Activated gamma-delta T cell (primary cell): ENCODE data around the gene DENND1B.

Source experiments
- DNase-seq: peaks from one replicate; lab custom pipeline; 2025; lab: John Stamatoyannopoulos, UW

The DENND1B gene

GRCh38 chr1:197685785-197686184, 89.5 kb downstream of the DENND1B start:
- DNase-seq: no peak

DNA sequence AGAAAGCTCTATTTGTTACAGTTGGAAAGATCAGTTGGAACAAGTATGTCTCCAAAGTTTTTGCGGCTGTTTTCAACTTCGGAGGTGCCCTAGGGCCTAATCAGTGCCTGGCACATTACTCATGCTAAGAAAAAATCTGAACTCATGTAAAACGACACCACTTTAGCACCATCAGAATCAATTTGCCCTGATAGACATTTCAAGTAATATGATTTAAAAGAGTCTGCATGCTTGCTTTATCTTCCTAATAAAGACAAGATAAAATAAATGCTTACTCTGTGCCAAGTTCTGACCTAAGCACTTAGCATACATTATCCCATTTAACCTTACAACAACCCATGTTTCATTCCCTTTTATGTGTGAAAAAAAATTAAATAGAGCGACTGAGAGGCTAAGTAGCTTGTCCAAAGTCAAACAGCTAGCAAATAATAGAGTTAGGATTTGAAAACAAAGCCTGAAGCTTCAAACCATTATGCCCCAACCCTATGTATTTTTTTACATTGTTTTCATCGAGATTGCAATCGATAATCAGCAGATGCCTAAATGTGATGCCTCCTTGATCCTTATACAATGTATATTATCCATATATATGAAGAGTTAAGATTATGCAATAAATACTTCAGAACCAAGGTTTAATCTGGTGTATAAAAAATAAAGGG, 91.3 kb downstream of the DENND1B start:
- no peak for DNase-seq

DNA sequence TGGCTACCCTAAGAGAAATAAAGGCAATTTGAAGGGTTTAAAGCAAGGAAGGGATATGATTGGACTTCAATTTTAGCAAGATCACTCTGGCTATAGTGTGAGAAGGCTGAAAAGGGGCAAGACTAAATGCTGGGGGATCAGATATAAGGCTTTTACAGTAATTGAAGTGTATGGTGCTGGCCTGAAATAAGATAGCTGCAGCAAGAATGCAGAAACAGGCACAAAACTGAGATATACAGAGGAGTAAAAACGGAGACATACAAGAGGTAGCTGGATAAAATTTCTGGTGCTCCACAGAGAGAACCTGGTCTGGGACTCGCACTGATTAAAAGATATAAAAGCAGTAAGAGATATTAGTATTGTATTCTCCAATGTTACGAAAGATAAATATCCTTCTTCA, 92.0 kb downstream of the DENND1B start:
- no peak for DNase-seq

DNA sequence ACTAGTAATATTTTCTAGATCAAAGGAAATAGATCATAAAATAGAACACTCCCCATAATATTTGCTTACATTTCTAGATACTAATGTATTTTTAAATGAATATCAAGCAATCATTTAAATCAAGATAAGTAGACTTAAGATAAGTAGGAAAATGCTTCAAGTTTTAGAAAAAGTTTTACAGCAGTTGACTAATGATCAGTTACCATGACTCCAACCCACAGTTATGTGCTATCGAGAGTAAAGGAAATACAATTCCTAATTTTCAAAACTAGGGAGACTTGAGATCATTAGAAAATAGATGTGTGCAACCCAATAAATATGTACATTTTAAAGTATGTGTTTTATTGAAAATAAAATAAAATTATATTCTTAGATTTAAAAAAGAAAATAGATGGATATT, 95.0 kb downstream of the DENND1B start:
- DNase-seq: no peak

- no peak for DNase-seq
These were observed 97.5 kb downstream of the DENND1B start for GRCh38 chr1:197677752-197678295.

- no peak for DNase-seq
These were observed 98.0 kb downstream of the DENND1B start for GRCh38 chr1:197677313-197677712.

- DNase-seq: no peak
These were observed 99.6 kb downstream of the DENND1B start for GRCh38 chr1:197675583-197676208.

DNA sequence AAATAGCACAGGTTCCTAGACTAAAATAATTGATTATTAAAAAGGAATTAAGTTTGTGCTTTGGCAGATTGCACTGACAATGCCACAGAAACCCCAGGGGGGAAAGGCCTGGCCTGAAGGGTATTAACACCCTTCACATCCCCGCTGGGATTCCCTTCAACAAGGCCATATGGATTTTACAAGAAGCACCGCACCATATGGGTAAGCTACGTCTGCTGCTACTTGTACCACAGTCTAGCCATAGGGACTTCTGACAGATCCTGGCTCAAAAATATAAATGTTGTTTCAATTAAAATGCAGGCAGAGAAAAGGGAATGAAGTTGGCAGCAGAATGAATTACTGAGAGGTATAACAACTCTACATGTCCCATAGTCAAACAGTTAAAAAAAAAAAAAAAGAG, 101.0 kb downstream of the DENND1B start:
- DNase-seq: no peak

DNA sequence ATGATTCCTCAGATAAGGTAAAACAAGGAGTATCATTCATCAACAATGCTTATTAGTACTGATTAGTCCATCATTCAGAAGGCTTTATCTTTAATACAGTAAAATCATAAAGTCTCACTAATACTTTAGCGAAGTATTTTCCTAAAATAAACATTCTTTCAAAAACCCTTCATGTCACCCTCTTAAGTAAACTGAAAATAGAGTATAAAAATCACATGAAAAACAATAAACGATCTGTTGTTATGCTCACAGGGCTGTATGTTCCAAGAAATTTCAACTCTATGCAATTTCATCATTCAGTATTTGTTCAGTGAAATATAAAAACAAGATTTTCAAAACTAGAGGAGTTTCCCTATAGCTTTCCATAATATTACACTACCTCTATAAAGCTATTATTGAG, 102.0 kb downstream of the DENND1B start:
- no peak for DNase-seq

DNA sequence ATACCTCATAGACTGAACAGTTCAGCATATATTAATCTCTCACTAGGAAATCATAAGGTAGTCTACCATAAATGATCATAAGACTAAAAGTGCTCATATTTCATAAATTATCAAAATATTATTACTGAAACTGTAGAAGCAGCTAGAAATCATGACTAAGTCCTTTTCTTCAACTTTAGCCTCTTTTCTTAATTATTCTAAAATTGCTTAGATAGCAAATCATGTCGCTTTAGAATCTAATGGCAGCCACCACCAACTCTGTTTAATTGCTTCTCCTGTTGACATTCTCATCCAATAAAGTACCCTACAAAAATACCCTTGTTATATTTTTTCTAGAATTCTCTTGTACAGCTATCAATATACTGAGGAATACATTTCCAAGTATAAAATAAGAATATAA, 102.9 kb downstream of the DENND1B start:
- no peak for DNase-seq

DNA sequence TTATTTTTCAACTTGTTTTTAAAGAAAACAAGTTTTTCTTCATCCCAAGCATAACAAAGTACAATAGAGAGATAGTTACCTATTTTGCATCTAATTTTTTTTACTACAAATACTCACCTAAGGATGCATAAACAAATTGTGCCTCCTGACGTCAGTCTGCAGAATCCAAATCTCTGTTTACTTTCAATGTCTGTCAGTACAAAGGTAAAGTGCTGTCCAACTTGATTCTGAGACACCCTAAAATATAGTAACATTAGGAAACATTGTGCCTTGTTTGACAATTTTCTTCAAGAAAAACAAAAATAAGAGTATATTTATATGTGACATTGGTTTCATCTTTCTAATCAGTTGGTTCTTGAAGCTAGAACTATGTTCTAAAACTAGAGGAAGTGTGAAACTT, 103.4 kb downstream of the DENND1B start:
- DNase-seq: no peak

DNA sequence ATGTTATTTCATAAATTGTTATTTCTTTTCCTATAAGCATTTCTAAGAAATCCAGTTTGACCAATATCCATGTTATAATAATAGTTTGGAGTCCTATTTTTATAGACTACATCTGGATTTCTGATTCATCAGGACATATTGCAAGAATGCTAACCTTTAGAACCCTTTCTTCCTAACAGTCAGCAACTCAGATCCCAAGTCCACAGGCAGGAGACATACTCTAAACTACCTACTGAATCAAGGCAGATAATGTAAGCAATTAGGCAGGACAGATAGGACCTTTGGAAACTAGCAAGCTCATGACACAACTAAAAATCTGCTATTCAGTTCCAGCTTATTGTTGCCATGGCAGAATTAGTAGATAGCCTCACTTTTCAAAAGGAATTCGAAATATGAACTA, 104.1 kb downstream of the DENND1B start:
- DNase-seq: no peak

- DNase-seq: no peak
These were observed 108.5 kb downstream of the DENND1B start for GRCh38 chr1:197666769-197667285.

- no peak for DNase-seq
These were observed 110.9 kb downstream of the DENND1B start for GRCh38 chr1:197664391-197664790.

GRCh38 chr1:197663162-197663953, 111.9 kb downstream of the DENND1B start:
- DNase-seq: no peak

GRCh38 chr1:197660389-197660788, 114.9 kb downstream of the DENND1B start:
- no peak for DNase-seq

GRCh38 chr1:197659171-197659570, 116.1 kb downstream of the DENND1B start:
- DNase-seq: no peak

- DNase-seq: no peak
These were observed 126.1 kb downstream of the DENND1B start for GRCh38 chr1:197649188-197649587.

- no peak for DNase-seq
These were observed 137.0 kb downstream of the DENND1B start for GRCh38 chr1:197638316-197638715.

- no peak for DNase-seq
These were observed 137.9 kb downstream of the DENND1B start for GRCh38 chr1:197637406-197637805.

DNA sequence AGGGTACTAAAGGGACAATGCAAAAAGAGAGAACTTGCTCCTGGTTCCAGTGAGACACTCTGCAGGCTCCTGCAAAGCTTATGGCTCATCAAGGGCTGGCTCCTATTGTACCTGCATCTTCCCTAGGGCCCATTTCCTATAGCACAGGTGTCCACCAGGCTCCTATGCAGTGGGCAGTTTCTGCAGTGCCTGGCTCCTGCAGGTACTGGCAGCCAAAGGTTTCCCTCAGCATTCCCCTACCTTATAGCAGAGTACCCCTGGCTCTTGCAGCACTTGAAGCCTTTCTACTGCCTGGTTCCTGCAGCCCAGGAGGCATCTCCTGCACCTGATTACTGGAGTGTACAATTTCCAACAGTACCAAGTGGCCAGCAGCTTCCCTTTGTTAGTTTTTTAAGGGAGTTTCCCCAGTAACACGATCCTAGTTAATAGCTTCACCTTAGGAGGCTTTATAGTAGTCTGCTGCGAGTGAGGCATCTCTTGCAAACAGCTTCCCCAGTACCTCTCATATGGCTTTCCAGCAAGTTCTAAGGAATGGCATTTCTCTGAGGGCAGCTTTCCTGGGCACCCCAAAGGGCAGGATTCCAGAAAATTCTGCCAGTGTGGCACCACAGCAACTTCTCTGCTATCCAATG, 141.7 kb downstream of the DENND1B start:
- no peak for DNase-seq

- DNase-seq: no peak
These were observed 142.6 kb downstream of the DENND1B start for GRCh38 chr1:197632651-197633050.
